Adipose tissue (tissue), 3 donors: Measurements from ENCODE around the gene MRFAP1L1. TPM values are rescaled to one million over a fixed set of nuclear protein-coding genes. Genes with fewer than 3 reads are reported as not detected.
A peak's percentile ranks its signal among the peaks of the same experiment; 100 is the strongest.

Experiments
- H3K27ac ChIP-seq: one replicate; pipeline ENCODE4 v1.5.1; 2013; ENCODE audit warnings: low read depth, low read length
- WGBS, 3 donors: extraction: QIAGEN DNeasy Blood & Tissue Kit; methylation state at CpG; one replicate each; pipeline ENCODE4 v1.1.7; 2013; 5-methylcytosine and 5-hydroxymethylcytosine counted together
- polyA plus RNA-seq, 3 donors: library from polyadenylated mRNA; stranded (reverse); fragments of 200-250 nt; gene quantifications; one replicate each; pipeline ENCODE4 v1.2.3, GENCODE V29; 2013
- donor health status: healthy with polysubstance abuse.
- donor health status: Bipolar disorder and iron deficiency.
- donor health status: healthy.

MRFAP1L1 gene
- polyA plus RNA-seq, 3 donors, result 23.3 to 66.1 (median 34.0) TPM

DNA sequence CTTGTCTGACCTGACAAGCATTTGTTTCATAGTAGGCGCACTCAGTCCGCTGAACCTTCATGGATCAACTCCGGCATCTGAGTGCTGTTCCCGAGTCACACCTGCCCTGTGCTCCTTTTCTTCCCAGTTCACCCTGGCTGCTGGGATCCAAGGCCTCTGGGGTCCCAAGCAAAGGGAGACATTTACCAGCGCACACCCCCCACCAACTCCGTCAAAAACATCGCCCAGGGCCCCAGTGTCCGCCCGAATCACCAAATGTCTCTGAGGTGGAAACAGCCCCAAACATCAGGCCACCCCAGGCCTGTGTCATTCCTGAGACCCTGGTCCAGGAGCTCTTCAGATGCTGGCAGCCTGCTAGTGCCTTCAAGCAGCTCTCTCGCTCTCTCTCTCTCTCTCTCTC, 11.5 kb upstream of the MRFAP1L1 start:
- 94 to 98% (median 97%) methylated on average over 10 of the region's 10 CpGs for WGBS, 3 donors
- no peak overlapping the region for H3K27ac ChIP-seq

DNA sequence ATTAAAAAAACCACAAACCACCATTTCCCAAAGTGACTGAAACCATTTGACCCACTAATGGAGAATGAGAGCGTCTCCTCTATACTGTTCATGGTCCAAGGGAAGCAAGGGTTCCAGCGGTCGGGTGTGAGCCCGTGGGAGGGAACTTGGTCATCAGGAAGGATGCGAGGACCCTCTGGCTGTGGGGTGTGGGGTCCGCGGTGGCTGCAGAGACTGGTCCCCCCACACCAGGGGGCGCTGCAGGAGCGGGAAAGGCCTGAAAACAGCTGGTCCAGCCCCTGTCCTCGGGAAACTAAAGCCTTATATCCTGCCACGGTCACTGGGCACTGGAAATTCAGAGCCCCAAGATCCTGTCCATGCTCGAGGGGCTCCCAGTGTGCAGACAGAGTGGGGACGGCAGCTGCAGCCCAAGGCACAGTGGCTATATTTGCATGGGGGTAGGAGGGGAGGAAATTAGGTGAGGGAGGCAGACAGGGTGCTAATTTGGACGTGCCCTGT, 10.6 kb upstream of the MRFAP1L1 start:
- no peak overlapping the region for H3K27ac ChIP-seq
- WGBS, 3 donors, result 4 to 6% (median 6%) methylated on average over 14 of the region's 14 CpGs

DNA sequence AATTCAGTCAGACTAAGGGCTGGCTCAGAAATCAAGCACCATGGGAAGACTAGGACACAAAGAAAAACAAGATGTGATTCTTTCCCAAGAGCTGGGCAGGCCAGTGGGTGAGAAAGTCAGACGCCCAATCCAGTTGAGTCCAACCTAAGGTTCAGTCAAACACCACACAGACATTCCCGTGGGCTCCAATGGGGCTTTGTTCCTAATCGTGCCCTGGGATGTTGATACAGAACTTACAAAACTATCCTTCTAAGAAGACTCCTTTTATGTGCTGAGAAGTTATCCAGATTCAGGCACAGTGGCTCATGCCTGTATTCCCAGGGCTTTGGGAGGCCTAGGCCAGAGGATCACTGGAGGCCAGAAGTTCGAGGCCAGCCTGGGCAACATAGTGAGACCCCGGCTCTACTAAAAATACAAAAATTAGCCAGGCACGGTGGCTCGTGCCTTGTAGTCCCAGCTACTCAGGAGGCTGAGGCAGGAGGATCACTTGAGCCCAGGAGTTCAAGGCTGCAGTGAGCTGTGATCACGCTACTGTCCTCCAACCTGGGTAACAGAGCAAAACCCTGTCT, 10.0 kb upstream of the MRFAP1L1 start:
- H3K27ac ChIP-seq, result no peak overlapping the region
- WGBS, 3 donors, result 63 to 70% (median 68%) methylated on average over 8 of the region's 8 CpGs

DNA sequence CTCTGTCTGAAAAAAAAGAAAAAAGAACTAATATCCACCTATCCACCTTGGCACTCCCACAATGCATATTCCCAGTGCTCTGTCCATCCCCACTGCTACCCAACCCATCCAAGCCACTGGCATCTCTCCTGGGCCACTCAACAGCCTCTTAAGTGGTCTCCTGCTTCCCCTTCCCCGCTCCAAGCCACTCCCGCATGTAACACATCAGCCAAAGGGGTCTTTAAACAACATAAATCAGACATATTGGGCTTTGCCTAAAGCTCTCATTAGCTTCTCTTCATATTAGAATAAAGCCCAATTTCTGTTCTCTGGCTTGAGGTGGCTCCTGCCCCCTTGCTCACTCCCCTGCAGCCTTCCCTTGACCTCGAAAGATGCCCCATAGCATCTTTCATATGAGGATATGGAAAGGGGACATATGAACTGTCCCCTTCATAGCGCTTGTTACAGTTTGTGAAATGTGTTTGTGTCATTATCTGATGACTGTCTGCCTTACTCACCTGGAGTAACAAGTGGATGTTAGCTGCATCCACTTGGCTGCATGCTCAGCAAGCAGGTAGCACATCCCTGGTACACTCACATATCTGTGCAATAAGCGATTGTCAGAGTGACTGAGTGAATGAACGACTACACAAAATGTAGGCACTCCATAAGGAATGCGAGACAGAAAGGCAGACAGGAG, 9.4 kb upstream of the MRFAP1L1 start:
- H3K27ac ChIP-seq, result no peak overlapping the region
- WGBS, 3 donors, result 82 to 87% (median 83%) methylated on average over 7 of the region's 7 CpGs

DNA sequence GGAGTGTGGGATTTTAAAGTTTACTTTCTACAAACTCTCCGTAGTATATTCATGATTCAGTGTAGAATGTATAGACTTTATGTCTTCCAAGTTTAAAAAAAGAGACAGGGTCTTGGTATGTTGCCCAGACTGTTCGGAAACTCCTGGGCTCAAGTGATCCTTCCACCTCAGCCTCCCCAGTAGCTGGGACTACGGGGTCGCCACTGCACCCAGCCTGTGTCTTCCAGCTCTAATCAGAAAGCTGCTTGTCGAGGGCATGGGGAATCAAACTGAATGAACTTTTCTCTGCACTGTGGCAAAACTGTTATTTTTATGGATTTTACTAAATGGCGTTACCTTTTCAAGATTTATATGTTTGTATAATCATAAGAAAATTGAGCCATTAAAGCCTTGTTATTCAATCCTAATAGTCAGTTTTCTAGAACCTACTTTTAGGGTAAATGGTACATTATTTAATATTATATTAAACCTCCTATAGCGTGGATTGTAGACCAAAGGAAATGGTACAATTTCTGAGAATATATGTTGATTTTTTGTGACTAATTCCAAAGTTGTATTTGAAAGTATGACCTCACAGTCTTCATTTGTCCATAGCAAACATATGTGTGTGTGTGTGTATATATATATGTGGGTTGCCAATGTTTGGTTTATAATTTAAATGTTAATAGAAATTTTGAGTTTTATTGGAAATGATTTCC, 7.4 kb upstream of the MRFAP1L1 start:
- 19 to 39% (median 33%) methylated on average over 7 of the region's 7 CpGs for WGBS, 3 donors
- no peak overlapping the region for H3K27ac ChIP-seq

DNA sequence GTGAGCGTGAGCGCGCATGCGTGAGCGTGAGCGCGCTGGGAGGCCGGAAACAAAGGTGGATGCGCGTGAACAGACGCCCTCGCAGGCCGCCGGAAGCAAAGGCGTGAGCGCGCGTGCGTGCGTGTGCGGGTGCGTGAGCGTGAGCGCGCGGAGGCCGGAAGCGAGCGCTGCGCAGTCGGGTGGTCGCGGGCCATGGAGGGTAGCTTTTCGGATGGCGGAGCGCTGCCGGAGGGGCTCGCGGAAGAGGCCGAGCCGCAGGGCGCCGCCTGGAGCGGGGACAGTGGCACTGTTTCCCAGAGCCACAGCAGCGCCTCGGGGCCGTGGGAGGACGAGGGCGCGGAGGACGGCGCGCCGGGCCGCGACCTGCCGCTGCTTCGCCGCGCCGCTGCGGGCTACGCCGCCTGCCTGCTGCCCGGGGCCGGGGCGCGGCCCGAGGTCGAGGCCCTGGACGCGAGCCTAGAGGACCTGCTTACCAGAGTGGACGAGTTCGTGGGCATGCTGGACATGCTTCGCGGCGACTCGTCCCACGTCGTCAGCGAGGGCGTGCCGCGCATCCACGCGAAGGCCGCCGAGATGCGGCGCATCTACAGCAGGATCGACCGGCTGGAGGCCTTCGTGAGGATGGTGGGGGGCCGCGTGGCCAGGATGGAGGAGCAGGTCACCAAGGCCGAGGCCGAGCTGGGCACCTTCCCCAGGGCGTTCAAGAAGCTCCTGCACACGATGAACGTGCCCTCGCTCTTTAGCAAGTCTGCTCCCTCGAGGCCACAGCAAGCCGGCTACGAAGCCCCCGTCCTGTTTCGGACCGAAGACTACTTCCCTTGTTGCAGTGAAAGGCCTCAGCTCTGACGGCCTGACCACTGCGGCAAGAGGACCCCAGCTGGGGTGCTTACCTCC, 6.6 kb upstream of the MRFAP1L1 start, which contains the start of gene BLOC1S4:
BLOC1S4 (plus strand) TSS at position 157 of the 894 bp plus-strand sequence; CDS start at position 193, 36 bp downstream.
- WGBS, 3 donors, result 0% methylated on average over 105 to 109 of the region's 109 CpGs
- H3K27ac ChIP-seq, result peak within 1 kb of the TSS; percentile 80

DNA sequence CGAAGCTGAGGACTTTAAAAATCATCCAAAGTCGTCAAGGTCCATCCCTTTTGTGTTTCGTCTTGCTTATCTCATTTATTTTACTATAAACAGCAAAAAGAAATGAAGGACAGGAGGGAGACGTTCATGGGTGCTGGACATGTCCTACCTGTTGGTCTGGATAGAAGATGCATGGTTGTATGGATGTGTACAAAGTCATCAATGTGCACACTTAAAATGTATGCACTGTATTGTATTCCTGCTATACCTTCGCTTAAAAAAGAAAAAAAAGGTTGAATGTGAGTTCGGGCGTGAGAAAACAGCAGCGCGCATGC, 6.0 kb upstream of the MRFAP1L1 start:
- H3K27ac ChIP-seq, result no peak overlapping the region
- WGBS, 3 donors, result 4 to 11% (median 9%) methylated on average over 9 of the region's 9 CpGs

DNA sequence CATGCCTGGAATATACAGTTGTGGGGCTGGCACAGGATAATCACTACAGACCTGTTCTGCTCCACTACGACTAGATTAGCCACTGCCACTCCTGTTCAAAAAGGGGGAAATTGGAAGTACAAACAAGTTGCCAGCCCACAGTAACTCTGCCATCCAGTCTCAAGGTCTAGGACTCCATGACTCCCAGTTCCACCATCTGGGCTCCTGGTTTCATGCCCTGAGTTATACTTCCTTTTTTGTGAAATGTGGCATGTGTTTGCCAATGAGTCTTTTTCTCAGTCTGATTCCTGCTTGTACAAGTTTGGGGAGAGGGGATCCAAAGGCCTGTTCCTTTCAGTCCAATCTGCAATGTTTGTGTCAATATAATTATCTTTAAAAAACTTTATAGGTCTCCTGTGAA, 5.3 kb upstream of the MRFAP1L1 start:
- no peak overlapping the region for H3K27ac ChIP-seq

DNA sequence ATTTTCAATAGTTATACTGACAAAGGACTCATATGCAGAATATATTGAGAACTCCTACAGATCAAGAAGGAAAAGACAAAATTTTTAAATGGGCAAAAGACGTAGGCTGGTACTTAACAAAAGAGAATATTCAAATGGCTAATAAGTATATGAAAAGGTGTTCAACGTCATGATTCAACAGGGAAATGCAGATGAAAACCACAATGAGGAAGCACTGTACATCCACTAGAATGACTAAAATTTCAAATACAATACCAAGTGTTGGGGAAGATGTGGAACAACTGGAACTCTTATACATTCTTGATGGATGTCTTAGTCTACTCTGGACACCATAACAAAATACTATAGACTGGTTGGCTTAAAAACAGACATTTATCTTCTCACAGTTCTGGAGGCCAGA, 1.3 kb upstream of the MRFAP1L1 start:
- 64 to 80% (median 69%) methylated on average over 2 of the region's 2 CpGs for WGBS, 3 donors
- H3K27ac ChIP-seq, result no peak overlapping the region

More for the DNA sequence above, 5.3 kb upstream of the MRFAP1L1 start:
- WGBS, 3 donors, result 66 to 82% (median 78%) methylated on average over 1 of the region's 1 CpG

DNA sequence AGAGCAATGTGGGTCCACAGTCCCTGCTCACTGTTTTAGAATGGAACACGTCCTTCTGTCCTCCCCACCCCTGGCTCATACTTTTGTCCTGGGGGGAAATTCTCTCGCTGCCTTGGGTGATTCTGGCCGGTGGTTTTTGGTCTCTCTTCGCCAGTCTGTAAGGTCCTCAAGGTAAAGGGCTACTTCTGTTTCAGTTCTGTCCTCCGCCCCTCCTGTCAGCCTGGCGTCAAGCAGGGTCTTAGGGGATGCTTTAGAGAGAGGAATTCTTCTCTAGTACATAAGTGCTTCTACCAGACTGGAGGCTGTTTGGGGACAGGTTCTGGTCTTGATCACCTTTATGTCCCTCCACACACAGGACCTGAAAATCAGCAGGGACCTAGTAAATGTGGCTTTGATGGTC, 617 bp upstream of the MRFAP1L1 start:
- WGBS, 3 donors, result 11 to 13% (median 12%) methylated on average over 6 of the region's 6 CpGs
- no peak overlapping the region for H3K27ac ChIP-seq

DNA sequence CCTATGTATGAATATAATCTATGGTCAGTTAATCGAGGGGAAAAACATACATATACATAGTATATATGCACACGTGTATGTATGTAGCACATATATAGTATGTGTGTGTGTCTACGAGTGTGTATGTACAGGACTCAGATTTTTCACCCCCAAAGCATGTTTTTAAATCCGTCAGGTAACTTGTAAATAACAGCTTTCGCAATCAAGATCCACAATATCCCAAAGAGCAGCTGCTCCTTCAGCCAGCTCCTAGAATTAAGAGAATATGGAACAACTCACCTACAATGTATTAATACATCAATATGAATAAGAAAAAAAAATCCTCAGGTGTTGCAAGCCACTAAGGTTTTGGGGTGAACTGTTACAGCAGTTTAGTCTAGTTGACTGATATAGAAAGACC, 3.5 kb downstream of the MRFAP1L1 start:
- WGBS, 3 donors, result 89 to 93% (median 90%) methylated on average over 5 of the region's 5 CpGs

DNA sequence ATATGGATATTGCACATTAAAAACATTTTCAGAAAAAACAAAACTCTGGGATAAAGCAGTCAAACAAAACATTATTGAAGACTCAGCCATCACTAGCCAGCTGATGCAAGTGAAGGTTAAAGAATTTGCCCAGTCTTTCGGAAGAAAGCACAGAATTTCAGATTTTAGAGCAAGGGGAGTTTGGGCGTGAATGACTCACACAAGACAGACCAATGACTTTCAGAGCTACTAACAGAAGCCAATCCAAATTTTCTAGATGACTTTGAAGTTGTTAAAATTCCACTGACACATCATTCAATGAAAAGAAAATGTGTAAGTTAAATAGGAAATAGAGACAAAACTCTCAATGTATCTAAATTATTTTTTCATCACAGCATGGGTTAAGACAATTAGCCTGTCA, 4.0 kb downstream of the MRFAP1L1 start:
- no peak overlapping the region for H3K27ac ChIP-seq
- 95 to 98% (median 97%) methylated on average over 2 of the region's 2 CpGs for WGBS, 3 donors

More for the DNA sequence above, 3.5 kb downstream of the MRFAP1L1 start:
- H3K27ac ChIP-seq, result no peak overlapping the region

DNA sequence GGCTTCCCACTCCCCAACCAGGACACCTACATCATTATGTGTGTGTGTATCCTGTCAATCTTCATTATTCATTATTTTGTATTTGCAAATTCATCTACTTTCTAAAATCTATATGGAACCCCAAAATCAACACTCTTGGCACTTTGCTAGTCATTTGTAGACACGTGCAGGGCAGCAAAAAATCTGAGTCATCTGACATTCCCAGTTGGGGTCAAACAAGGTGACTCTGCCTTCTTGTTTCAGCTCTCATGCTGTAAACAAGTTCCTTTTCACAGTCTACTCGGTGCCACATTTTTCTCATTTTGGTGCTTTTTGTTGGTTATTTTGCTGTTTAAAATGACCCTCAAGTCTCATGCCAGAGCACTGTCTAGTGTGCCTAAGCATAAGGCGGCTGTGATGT, 5.9 kb downstream of the MRFAP1L1 start:
- H3K27ac ChIP-seq, result no peak overlapping the region
- 66 to 70% (median 67%) methylated on average over 3 of the region's 3 CpGs for WGBS, 3 donors

DNA sequence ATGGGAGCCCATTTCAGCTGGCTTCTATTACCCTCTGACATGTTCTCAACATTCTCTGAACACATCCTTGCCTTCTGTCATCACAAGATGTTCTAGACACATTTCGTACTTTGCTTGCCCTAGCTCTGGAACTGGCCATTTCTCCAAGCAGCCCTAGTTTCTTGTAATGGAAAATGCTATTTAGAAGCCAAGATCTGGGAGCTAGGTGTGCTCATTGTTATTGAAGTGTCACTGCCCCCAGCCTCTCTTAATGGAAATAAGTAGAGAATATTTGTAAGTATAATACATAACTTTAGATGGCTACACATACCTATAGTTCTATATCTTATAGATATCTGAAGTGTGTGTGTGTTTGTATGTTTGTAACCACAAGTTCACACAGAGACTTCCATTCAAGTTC, 6.9 kb downstream of the MRFAP1L1 start:
- 0% methylated on average over 1 of the region's 1 CpG for WGBS, 3 donors
- no peak overlapping the region for H3K27ac ChIP-seq

DNA sequence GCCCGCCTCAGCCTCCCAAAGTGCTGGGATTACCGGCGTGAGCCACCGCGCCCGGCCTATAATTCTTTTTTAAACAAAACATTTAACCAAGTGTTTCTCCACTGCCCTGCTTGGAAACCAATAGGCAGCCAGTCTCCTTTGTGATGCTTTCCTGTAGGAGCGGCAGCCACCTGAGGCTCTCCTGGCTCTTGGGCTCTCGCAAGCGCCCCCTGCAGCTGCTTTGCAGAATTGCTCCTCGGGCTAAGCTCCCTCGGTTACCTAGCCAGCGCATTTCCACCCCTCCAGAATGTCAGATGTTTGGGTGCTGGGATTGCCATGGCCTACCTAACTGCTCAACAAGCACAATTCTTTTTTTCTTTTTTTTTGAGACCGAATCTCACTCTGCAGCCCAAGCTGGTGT, 8.3 kb downstream of the MRFAP1L1 start:
- 81 to 89% (median 86%) methylated on average over 12 to 13 of the region's 13 CpGs for WGBS, 3 donors
- no peak overlapping the region for H3K27ac ChIP-seq

DNA sequence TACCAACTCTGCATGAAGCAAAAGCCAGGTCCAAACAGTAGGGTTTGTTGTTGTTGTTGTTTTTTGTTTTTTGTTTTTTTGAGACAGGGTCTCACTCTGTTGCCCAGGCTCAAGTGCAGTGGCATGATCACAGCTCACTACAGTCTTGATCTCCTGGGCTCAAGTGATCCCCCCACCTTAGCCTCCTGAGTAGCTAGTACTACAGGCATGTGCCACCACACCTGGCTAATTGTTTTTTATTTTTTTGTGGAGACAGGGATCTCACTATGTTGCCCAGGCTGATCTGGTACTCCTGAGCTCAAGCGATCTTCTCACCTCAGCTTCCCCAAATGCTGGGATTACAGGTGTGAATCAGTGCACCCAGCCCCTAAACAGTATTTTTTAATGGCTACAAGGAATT, 9.8 kb downstream of the MRFAP1L1 start:
- 87 to 100% (median 92%) methylated on average over 1 of the region's 1 CpG for WGBS, 3 donors
- no peak overlapping the region for H3K27ac ChIP-seq

DNA sequence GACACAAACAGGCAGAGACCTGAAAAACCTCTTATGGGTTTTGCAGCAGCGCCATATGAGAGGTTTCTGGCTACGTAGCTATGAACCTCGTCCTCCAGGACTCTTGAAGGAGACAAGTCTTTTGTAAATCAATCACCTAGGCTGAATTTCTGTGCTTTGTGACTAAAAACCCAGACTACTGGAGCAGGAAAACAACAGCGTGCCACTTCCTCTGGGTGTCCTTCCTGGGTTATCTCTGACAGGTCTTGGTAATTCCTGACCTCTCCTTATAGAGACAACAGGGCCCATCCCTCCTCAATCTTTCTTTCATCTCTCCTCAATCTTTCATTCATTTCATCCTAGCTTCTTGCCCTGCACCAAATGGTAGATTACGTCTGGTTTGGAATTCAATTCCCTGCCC, 10.3 kb downstream of the MRFAP1L1 start:
- no peak overlapping the region for H3K27ac ChIP-seq
- WGBS, 3 donors, result 65 to 72% (median 66%) methylated on average over 5 of the region's 5 CpGs

DNA sequence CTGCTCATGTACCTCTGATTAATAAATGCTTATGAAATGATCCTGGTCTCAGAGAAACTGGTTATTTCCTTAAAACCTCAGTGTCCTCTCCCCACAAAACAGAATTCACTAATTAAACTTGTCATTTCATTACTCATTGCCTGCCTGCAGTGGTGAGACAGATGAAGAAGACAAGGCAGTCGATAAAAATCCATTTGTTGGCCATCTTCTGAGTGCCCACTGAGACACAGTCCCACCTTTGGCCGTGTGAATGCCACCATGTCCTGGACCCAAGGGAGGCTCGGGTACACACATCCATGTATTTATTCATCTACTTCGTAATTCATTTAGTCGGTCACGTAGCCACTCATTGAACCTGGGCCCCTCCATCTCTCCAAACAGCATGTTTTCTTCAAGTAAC, 12.5 kb downstream of the MRFAP1L1 start:
- 93 to 95% (median 94%) methylated on average over 6 of the region's 6 CpGs for WGBS, 3 donors
- H3K27ac ChIP-seq, result no peak overlapping the region

DNA sequence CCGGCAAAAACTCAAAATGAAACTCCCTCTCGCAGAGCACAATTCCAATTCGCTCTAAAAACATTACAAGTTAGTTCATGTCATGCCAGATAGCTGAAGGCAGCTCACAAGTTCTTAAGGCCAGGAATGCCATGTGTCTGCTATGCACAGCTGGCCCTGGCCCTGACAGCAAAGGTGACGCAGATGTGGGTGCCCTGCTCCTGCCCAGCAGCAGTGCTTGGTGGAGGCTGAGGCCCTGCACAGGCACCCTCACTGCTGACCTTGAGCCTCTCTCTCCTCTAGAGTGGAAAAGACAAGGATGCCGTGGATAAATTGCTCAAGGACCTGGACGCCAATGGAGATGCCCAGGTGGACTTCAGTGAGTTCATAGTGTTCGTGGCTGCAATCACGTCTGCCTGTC, 13.1 kb downstream of the MRFAP1L1 start:
- no peak overlapping the region for H3K27ac ChIP-seq
- WGBS, 3 donors, result 76 to 82% (median 76%) methylated on average over 8 of the region's 8 CpGs
